Measurements from ENCODE around the gene CDKL1. TPM values are rescaled to one million over a fixed set of nuclear protein-coding genes. Genes with fewer than 3 reads are reported as not detected.

CDKL1 gene
- total and polyA plus RNA-seq, 2 of the 13 experiments (the other 11 are each of a cell fraction or from before 2014, with no cell fraction given) = 4.4 to 5.1 TPM

DNA sequence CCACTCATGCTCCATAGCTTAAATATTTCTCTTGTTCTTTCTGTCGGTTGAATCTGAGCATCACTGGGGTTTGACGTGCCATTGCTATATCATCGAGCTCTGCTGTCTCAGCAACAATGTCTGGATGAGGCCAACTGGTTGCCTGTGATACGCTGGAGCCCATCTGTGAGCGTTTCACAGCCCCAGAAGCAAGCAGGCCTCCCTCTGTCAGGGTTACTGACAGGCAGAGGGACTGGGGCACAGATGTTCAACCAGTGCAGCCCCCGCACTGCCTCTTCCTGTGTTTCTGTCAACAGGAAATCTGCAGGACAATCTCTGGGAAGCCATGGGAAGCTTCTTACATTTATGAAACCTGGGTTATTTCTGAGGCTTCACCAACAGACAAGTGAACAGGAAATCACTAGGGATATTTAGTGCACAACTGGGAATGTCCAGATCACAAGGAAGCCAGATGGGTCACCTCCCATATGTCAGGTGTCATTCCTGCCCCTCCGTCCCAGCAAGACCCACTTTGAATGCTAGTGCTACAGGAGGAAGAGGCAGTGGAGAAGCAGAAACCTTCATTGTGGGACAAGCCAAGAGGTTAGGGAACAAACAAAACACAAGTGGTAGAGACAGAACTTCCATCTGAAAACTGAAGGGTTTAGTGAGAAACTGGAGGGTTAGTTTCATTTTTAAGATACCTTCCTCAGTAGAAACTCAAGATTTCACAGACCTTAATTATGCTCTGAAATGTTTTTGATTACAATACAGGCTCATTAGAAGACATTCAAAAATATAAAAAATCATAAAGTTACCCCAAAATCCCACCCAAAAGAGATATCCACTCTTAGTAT, 60.5 kb downstream of the CDKL1 start:
- intact Hi-C loops (cut with micrococcal nuclease; ENCODE audit: unreplicated experiment) = no loop called here
- no peak for TF ChIP-seq SNAPC2 (CRISPR knock-in tag; IDR thresholded peaks at IDR 0.05)
- TF ChIP-seq AHR (CRISPR knock-in tag; IDR thresholded peaks at IDR 0.05) = no peak
- TF ChIP-seq ZZZ3 (CRISPR knock-in tag; IDR thresholded peaks at IDR 0.05; ENCODE audit: borderline replicate concordance) = no peak
- TF ChIP-seq NR2F1 (CRISPR knock-in tag; IDR thresholded peaks at IDR 0.05) = no peak
- 89% methylated on average over 7 of the region's 7 CpGs for WGBS (ENCODE audit: low lambda C conversion rate)
- peaks cover 14% of the 10 kb centered on the region for H3K4me1 ChIP-seq (ENCODE audit: insufficient read depth, low read length)
- H3K9me3 ChIP-seq (ENCODE audit: low read length) = no peaks in the 10 kb centered on the region
- no peak for DNase-seq (ENCODE audit: low spot score)
- H3K27ac ChIP-seq (ENCODE audit: extremely low read length, insufficient read depth, low read length) = no peak overlapping the region
- no TSS peak for BruUV-seq (replicated peaks)
- no peak for FAIRE-seq
- H3K4me2 ChIP-seq (ENCODE audit: low read depth, low read length) = no peak overlapping the region
- ChIA-PET CTCF (ENCODE audit: low intra/inter-chr PET ratio, low total read pairs) (no interaction called here), POLR2A (interaction anchor here (0.8 to 1.0 kb wide), 2 partner anchors 7 to 15 kb away, joined by 3 read pairs; no protein-coding TSS in a partner anchor)
- no peak overlapping the region for H3K9ac ChIP-seq (ENCODE audit: insufficient read depth, low read depth, low read length)
- ATAC-seq = peak; percentile 38
- in situ Hi-C loops (cut with HindIII; ENCODE audit: extremely low pct_ligation_motif_present, low pct_unique_long_range_greater_than_20kb) = no loop called here
- no peaks in the 10 kb centered on the region for H3K27me3 ChIP-seq (ENCODE audit: control insufficient read depth in 1 of 2, insufficient read depth in 2 of 2, low read length in 2 of 2)
- no peak overlapping the region for H3K4me3 ChIP-seq (replicated peaks in 1 of 3; ENCODE audit: insufficient read depth in 1 of 3, low read depth in 2 of 3, low read length in 3 of 3)
- no peaks in the 10 kb centered on the region for H3K79me2 ChIP-seq (ENCODE audit: insufficient read depth, low read length)
- no peak overlapping the region for H2AFZ ChIP-seq (ENCODE audit: low read length)
- H4K20me1 ChIP-seq (ENCODE audit: insufficient read depth, low read length) = no peaks in the 10 kb centered on the region
- peaks cover 2 to 10% of the 10 kb centered on the region in 2 experiments; a peak in 1 of 5 replicates for H3K36me3 ChIP-seq (replicated peaks in 1 of 2; ENCODE audit: control insufficient read depth in 1 of 2, insufficient read depth in 2 of 2, low read length in 2 of 2)

GRCh38 chr14:50335389-50335788, 61.3 kb downstream of the CDKL1 start:
- no peak overlapping the region for H3K27ac ChIP-seq (ENCODE audit: extremely low read length, insufficient read depth, low read length)
- FAIRE-seq (no peak), ATAC-seq (peak; percentile 51), DNase-seq (ENCODE audit: low spot score) (peak; percentile 13)
- ChIA-PET POLR2A (interaction anchor here (0.8 to 1.0 kb wide), 2 partner anchors 8 to 14 kb away, joined by 3 read pairs; no protein-coding TSS in a partner anchor), CTCF (ENCODE audit: low intra/inter-chr PET ratio, low total read pairs) (no interaction called here)
- peaks cover 2 to 11% of the 10 kb centered on the region in 2 experiments; a peak in 1 of 5 replicates for H3K36me3 ChIP-seq (replicated peaks in 1 of 2; ENCODE audit: control insufficient read depth in 1 of 2, insufficient read depth in 2 of 2, low read length in 2 of 2)
- peaks cover 14% of the 10 kb centered on the region for H3K4me1 ChIP-seq (ENCODE audit: insufficient read depth, low read length)
- no peaks in the 10 kb centered on the region for H4K20me1 ChIP-seq (ENCODE audit: insufficient read depth, low read length)
- BruUV-seq (replicated peaks) = no TSS peak
- H3K9ac ChIP-seq (ENCODE audit: insufficient read depth, low read depth, low read length) = no peak overlapping the region
- H3K4me2 ChIP-seq (ENCODE audit: low read depth, low read length) = no peak overlapping the region
- intact Hi-C loops (cut with micrococcal nuclease; ENCODE audit: unreplicated experiment) = no loop called here
- no peak overlapping the region for H2AFZ ChIP-seq (ENCODE audit: low read length)
- in situ Hi-C loops (cut with HindIII; ENCODE audit: extremely low pct_ligation_motif_present, low pct_unique_long_range_greater_than_20kb) = no loop called here
- WGBS (ENCODE audit: low lambda C conversion rate) = 69% methylated on average over 7 of the region's 7 CpGs
- TF ChIP-seq PBX2 (CRISPR knock-in tag; IDR thresholded peaks at IDR 0.05) (no peak), ZNF431 (CRISPR knock-in tag; IDR thresholded peaks at IDR 0.05; ENCODE audit: borderline replicate concordance, low read depth) (no peak)
- H3K4me3 ChIP-seq (replicated peaks in 1 of 3; ENCODE audit: insufficient read depth in 1 of 3, low read depth in 2 of 3, low read length in 3 of 3) = no peak overlapping the region
- H3K27me3 ChIP-seq (ENCODE audit: control insufficient read depth in 1 of 2, insufficient read depth in 2 of 2, low read length in 2 of 2) = no peaks in the 10 kb centered on the region
- H3K79me2 ChIP-seq (ENCODE audit: insufficient read depth, low read length) = no peaks in the 10 kb centered on the region
- no peaks in the 10 kb centered on the region for H3K9me3 ChIP-seq (ENCODE audit: low read length)
